IMR-90 (cell line): ENCODE results near the gene ITPR3. TPM values are rescaled to one million over a fixed set of nuclear protein-coding genes. Genes with fewer than 3 reads are reported as not detected.

Experiments
- ATAC-seq: fragments of 200-7000 bp; cut with Tn5 transposase; 2 replicates; pipeline ENCODE4 v1.9.1; 2020; ENCODE audit warnings: low read depth, mild to moderate bottlenecking, moderate library complexity
- BruUV-seq: library from RNA; stranded (reverse); fragments of 400-500 nt; replicated peaks from 2 replicates; lab custom pipeline; 2021; lab: Mats Ljungman, UMichigan
- CTCF ChIA-PET: fragments of 300-600 bp; formaldehyde crosslinking; extraction: SDS; loops from one replicate; lab custom pipeline; 2021; ENCODE audit warnings: antibody characterized with exemption; lab: Yijun Ruan, JAX
- POLR2A ChIA-PET: fragments of 300-600 bp; sonication (Branson Sonifier 250); formaldehyde crosslinking; loops from one replicate; lab custom pipeline; 2022; ENCODE audit warnings: antibody characterized with exemption; ENCODE audit not compliant: unreplicated experiment; lab: Charles Lee
- DNase-seq: peaks from one replicate; pipeline ENCODE4 v3.0.0; 2013
- H2AFZ ChIP-seq: replicated peaks from 2 replicates; pipeline ENCODE3; 2013; ENCODE audit warnings: low read length, mild to moderate bottlenecking; ENCODE audit not compliant: poor library complexity
- H2AK5ac ChIP-seq: 2 replicates; pipeline ENCODE4 v1.6.1; 2013; ENCODE audit warnings: low read depth, low read length, inconsistent platforms
- H2AK9ac ChIP-seq: replicated peaks from 2 replicates; pipeline ENCODE3; 2013; ENCODE audit warnings: mild to moderate bottlenecking, low read depth, low read length, moderate library complexity; ENCODE audit not compliant: poor library complexity
- H2BK120ac ChIP-seq: 2 replicates; pipeline ENCODE4 v1.6.1; 2013; ENCODE audit warnings: low read depth, low read length, inconsistent platforms
- H2BK15ac ChIP-seq: 3 replicates; pipeline ENCODE4 v1.6.1; 2013; ENCODE audit warnings: low read depth, low read length, inconsistent platforms
- H2BK20ac ChIP-seq: 2 replicates; pipeline ENCODE4 v1.6.1; 2013; ENCODE audit warnings: low read depth, mild to moderate bottlenecking, inconsistent platforms, low read length, moderate library complexity
- H2BK5ac ChIP-seq: 2 replicates; pipeline ENCODE4 v1.6.1; 2013; ENCODE audit warnings: mild to moderate bottlenecking, low read depth, low read length, inconsistent platforms; ENCODE audit not compliant: poor library complexity, severe bottlenecking
- H3K14ac ChIP-seq: replicated peaks from 2 replicates; pipeline ENCODE4 v1.6.1; 2013; ENCODE audit warnings: low read depth, low read length, inconsistent platforms
- H3K18ac ChIP-seq: 2 replicates; pipeline ENCODE4 v1.6.1; 2013; ENCODE audit warnings: low read depth, low read length, control low read depth
- H3K23ac ChIP-seq: 2 replicates; pipeline ENCODE4 v1.6.1; 2013; ENCODE audit warnings: low read depth, low read length, inconsistent platforms
- H3K27ac ChIP-seq: 2 replicates; pipeline ENCODE4 v1.5.1; 2013; ENCODE audit warnings: mild to moderate bottlenecking, control low read depth, low read length; ENCODE audit not compliant: insufficient read depth
- H3K27me3 ChIP-seq: 2 replicates; pipeline ENCODE4 v1.6.1; 2013; ENCODE audit warnings: low read length; ENCODE audit not compliant: control insufficient read depth, insufficient read depth
- H3K36me3 ChIP-seq: 2 replicates; pipeline ENCODE4 v1.6.1; 2013; ENCODE audit warnings: low read length, mixed read lengths; ENCODE audit not compliant: control insufficient read depth, insufficient read depth
- H3K4ac ChIP-seq: 2 replicates; pipeline ENCODE4 v1.6.1; 2013; ENCODE audit warnings: low read depth, low read length, inconsistent platforms
- H3K4me1 ChIP-seq: 2 replicates; pipeline ENCODE4 v1.6.1; 2013; ENCODE audit warnings: low read length, mixed read lengths; ENCODE audit not compliant: control insufficient read depth, insufficient read depth
- H3K4me2 ChIP-seq: 2 replicates; pipeline ENCODE4 v1.6.1; 2013; ENCODE audit warnings: low read depth, mild to moderate bottlenecking, control low read depth, low read length, moderate library complexity
- H3K4me3 ChIP-seq: 2 replicates; pipeline ENCODE4 v1.5.1; 2013; ENCODE audit warnings: low read depth, mild to moderate bottlenecking, control low read depth, low read length, moderate library complexity; ENCODE audit not compliant: insufficient read depth
- H3K56ac ChIP-seq: 2 replicates; pipeline ENCODE4 v1.6.1; 2013; ENCODE audit warnings: low read length, inconsistent platforms; ENCODE audit not compliant: insufficient read depth; ENCODE audit errors: extremely low read depth
- H3K79me1 ChIP-seq, 2 experiments: 2 replicates each; pipeline ENCODE4 v1.6.1; 2013; ENCODE audit warnings: low read length in 2 of 2, inconsistent platforms in 1 of 2, low read depth in 1 of 2
- H3K9ac ChIP-seq: 2 replicates; pipeline ENCODE4 v1.6.1; 2013; ENCODE audit warnings: low read depth, low read length, control low read depth
- H3K9me1 ChIP-seq: 2 replicates; pipeline ENCODE4 v1.6.1; 2013; ENCODE audit warnings: low read length, inconsistent platforms; ENCODE audit not compliant: insufficient read depth
- H3K9me3 ChIP-seq: 2 replicates; pipeline ENCODE4 v1.6.1; 2013; ENCODE audit warnings: low read length; ENCODE audit not compliant: control insufficient read depth, insufficient read depth
- H4K20me1 ChIP-seq: 2 replicates; pipeline ENCODE4 v1.6.1; 2013; ENCODE audit warnings: low read length, inconsistent platforms; ENCODE audit not compliant: insufficient read depth
- H4K5ac ChIP-seq: 2 replicates; pipeline ENCODE4 v1.6.1; 2013; ENCODE audit warnings: mild to moderate bottlenecking, low read depth, low read length, control low read depth
- H4K8ac ChIP-seq, 2 experiments: 2 replicates each; pipeline ENCODE4 v1.6.1; 2013; ENCODE audit warnings: low read depth in 2 of 2, low read length in 2 of 2, control low read depth in 1 of 2, inconsistent platforms in 1 of 2
- H4K91ac ChIP-seq: 2 replicates; pipeline ENCODE4 v1.6.1; 2013; ENCODE audit warnings: low read depth, low read length, inconsistent platforms; ENCODE audit not compliant: insufficient read depth
- BHLHE40 ChIP-seq: fragments of 150-350 bp; IDR thresholded peaks from 2 replicates; pipeline ENCODE4 v1.6.1; 2016; ENCODE audit warnings: mild to moderate bottlenecking, low read depth, low read length
- CEBPB ChIP-seq: IDR thresholded peaks from 2 replicates; pipeline ENCODE4 v1.6.1; 2012; ENCODE audit warnings: low read depth, low read length, improper control_type of control experiment
- CHD1 ChIP-seq: IDR thresholded peaks from 2 replicates; pipeline ENCODE4 v1.6.1; 2012; ENCODE audit warnings: low read depth, low read length, improper control_type of control experiment
- ELK1 ChIP-seq: fragments of 150-350 bp; IDR thresholded peaks from 2 replicates; pipeline ENCODE4 v1.6.1; 2016; ENCODE audit warnings: low read depth, mild to moderate bottlenecking, low read length, moderate library complexity, borderline replicate concordance
- FOS ChIP-seq: fragments of 150-350 bp; IDR thresholded peaks from 2 replicates; pipeline ENCODE4 v1.6.1; 2016; ENCODE audit warnings: low read depth, low read length
- MAFK ChIP-seq: IDR thresholded peaks from 2 replicates; pipeline ENCODE4 v1.6.1; 2012; ENCODE audit warnings: low read depth, low read length, improper control_type of control experiment
- MAZ ChIP-seq: IDR thresholded peaks from 2 replicates; pipeline ENCODE4 v1.6.1; 2012; ENCODE audit warnings: low read depth, mild to moderate bottlenecking, low read length, improper control_type of control experiment, moderate library complexity, borderline replicate concordance
- MXI1 ChIP-seq: IDR thresholded peaks from 2 replicates; pipeline ENCODE4 v1.6.1; 2012; ENCODE audit warnings: low read depth, mild to moderate bottlenecking, low read length, moderate library complexity, borderline replicate concordance
- NFE2L2 ChIP-seq: fragments of 150-350 bp; IDR thresholded peaks from 2 replicates; pipeline ENCODE4 v1.6.1; 2016; ENCODE audit warnings: low read depth, mild to moderate bottlenecking, low read length
- POLR2A ChIP-seq: IDR thresholded peaks from 2 replicates; pipeline ENCODE4 v1.6.1; 2012; ENCODE audit warnings: mild to moderate bottlenecking, low read depth, low read length
- RAD21 ChIP-seq: IDR thresholded peaks from 2 replicates; pipeline ENCODE4 v1.6.1; 2012; ENCODE audit warnings: low read length, improper control_type of control experiment
- RCOR1 ChIP-seq: IDR thresholded peaks from 2 replicates; pipeline ENCODE4 v1.6.1; 2012; ENCODE audit warnings: mild to moderate bottlenecking, low read length, improper control_type of control experiment; ENCODE audit not compliant: insufficient replicate concordance
- RFX5 ChIP-seq: IDR thresholded peaks from 2 replicates; pipeline ENCODE4 v1.8.0; 2012; ENCODE audit warnings: low read depth, mild to moderate bottlenecking, low read length, moderate library complexity
- USF2 ChIP-seq: fragments of 150-350 bp; IDR thresholded peaks from 2 replicates; pipeline ENCODE4 v1.6.1; 2017; ENCODE audit warnings: mild to moderate bottlenecking, antibody characterized with exemption, low read length, low read depth
- WGBS, 2 experiments: methylation state at CpG; one replicate each; pipeline versions ENCODE4 v1.1.5 to v1.1.7; 2013; ENCODE audit warnings: missing lambda C conversion rate in 2 of 2; ENCODE audit not compliant: insufficient read length in 1 of 2; ENCODE audit errors: extremely low coverage in 2 of 2; 5-methylcytosine and 5-hydroxymethylcytosine counted together
- dilution Hi-C: fragments of 300-500 bp; cut with HindIII; formaldehyde crosslinking; loops from one replicate; pipeline ENCODE4 v1.14.3; 2018; ENCODE audit warnings: low sequenced_read_pairs; ENCODE audit not compliant: unreplicated experiment
- in situ Hi-C: fragments of 300-500 bp; cut with MboI; formaldehyde crosslinking; loops from 3 replicates; pipeline ENCODE4 v1.14.3; 2019; ENCODE audit warnings: low sequenced_read_pairs, inconsistent platforms, mixed read lengths
- intact Hi-C: fragments of 100-400 bp; cut with micrococcal nuclease; formaldehyde crosslinking; loops from 2 replicates; pipeline ENCODE4 v1.10.0; 2022
- polyA plus RNA-seq, 3 experiments: library from polyadenylated mRNA; depleted of rRNA; stranded (reverse); fragments of >200 nt; gene quantifications; 2 replicates each; pipeline ENCODE4 v1.2.3, GENCODE V29; 2012; ENCODE audit warnings: low replicate concordance in 1 of 3
- total RNA-seq: library from RNA; depleted of rRNA; stranded (reverse); fragments of >200 nt; gene quantifications from 2 replicates; pipeline ENCODE4 v1.2.3, GENCODE V29; 2012
- TF ChIP-seq, protein P1 (sequence below): conservative IDR thresholded peaks from 2 replicates; pipeline ENCODE4 v1.5.1; 2012; ENCODE audit warnings: mild to moderate bottlenecking, low read depth, low read length, improper control_type of control experiment

Gene ITPR3
- total and polyA plus RNA-seq, 2 of the 4 experiments (the other 2 are of a cell fraction), result 1.6 to 3.7 TPM

GRCh38 chr6:33670971-33671743 is 50.0 kb downstream of the ITPR3 start:
- H3K23ac ChIP-seq, result no peak overlapping the region
- H3K14ac ChIP-seq, result no peak overlapping the region
- CTCF ChIA-PET, result interaction anchor here (1.7 kb wide), 1 partner anchor 81 kb away, joined by 6 read pairs; no protein-coding TSS in a partner anchor
- no peak overlapping the region for H2AK9ac ChIP-seq
- dilution Hi-C loops, result no loop called here
- no peak overlapping the region for H2BK15ac ChIP-seq
- H2BK5ac ChIP-seq, result no peak overlapping the region
- no peaks in the 10 kb centered on the region for H3K79me1 ChIP-seq
- no peak overlapping the region for H2BK20ac ChIP-seq
- in situ Hi-C loops, result no loop called here
- no peak overlapping the region for H3K18ac ChIP-seq
- BruUV-seq, result no TSS peak
- H3K27me3 ChIP-seq, result no peaks in the 10 kb centered on the region
- H4K91ac ChIP-seq, result no peak overlapping the region
- no peaks in the 10 kb centered on the region for H3K9me3 ChIP-seq
- H2BK120ac ChIP-seq, result no peak overlapping the region
- no peaks in the 10 kb centered on the region for H4K20me1 ChIP-seq
- intact Hi-C loops, result loop anchor here (10.0 kb wide), 1 partner anchor 216 kb away; the partner anchor contains the start of gene ZBTB9
- H2AFZ ChIP-seq, result peak overlapping the region; percentile 56
- no peak overlapping the region for H3K4me3 ChIP-seq
- POLR2A ChIA-PET, result interaction anchor here (0.6 kb wide), 2 partner anchors 34 to 398 kb away, joined by 3 to 6 read pairs; no protein-coding TSS in a partner anchor
- no peaks in the 10 kb centered on the region for H3K36me3 ChIP-seq
- H4K8ac ChIP-seq, result no peak overlapping the region
- 60% methylated on average over 24 of the region's 30 CpGs; no CpG with 5 or more reads in 1 of the 2 experiments for WGBS, 2 experiments
- ATAC-seq (no peak), DNase-seq (no peak)
- H3K4me2 ChIP-seq, result no peak overlapping the region
- peaks cover 11% of the 10 kb centered on the region for H3K9me1 ChIP-seq
- no peak overlapping the region for H4K5ac ChIP-seq
- H3K4ac ChIP-seq, result no peak overlapping the region; the same call in 1 of the 2 replicates
- H3K56ac ChIP-seq, result no peak overlapping the region
- H2AK5ac ChIP-seq, result no peak overlapping the region
- H3K9ac ChIP-seq, result no peak overlapping the region
- H3K27ac ChIP-seq, result no peak overlapping the region
- H3K4me1 ChIP-seq, result peaks cover 11% of the 10 kb centered on the region
- TF ChIP-seq ELK1 (no peak), MAFK (no peak), USF2 (no peak), RFX5 (no peak), RCOR1 (no peak), MAZ (no peak), CHD1 (no peak), MXI1 (no peak), FOS (no peak), BHLHE40 (no peak), NFE2L2 (no peak), CEBPB (no peak), POLR2A (no peak), RAD21 (no peak)
- TF ChIP-seq, protein P1, sequence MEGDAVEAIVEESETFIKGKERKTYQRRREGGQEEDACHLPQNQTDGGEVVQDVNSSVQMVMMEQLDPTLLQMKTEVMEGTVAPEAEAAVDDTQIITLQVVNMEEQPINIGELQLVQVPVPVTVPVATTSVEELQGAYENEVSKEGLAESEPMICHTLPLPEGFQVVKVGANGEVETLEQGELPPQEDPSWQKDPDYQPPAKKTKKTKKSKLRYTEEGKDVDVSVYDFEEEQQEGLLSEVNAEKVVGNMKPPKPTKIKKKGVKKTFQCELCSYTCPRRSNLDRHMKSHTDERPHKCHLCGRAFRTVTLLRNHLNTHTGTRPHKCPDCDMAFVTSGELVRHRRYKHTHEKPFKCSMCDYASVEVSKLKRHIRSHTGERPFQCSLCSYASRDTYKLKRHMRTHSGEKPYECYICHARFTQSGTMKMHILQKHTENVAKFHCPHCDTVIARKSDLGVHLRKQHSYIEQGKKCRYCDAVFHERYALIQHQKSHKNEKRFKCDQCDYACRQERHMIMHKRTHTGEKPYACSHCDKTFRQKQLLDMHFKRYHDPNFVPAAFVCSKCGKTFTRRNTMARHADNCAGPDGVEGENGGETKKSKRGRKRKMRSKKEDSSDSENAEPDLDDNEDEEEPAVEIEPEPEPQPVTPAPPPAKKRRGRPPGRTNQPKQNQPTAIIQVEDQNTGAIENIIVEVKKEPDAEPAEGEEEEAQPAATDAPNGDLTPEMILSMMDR, result no peak
